CD4-positive, alpha-beta memory T cell (primary cell): ENCODE results near the gene PCDHB12. TPM values are rescaled to one million over a fixed set of nuclear protein-coding genes. Genes with fewer than 3 reads are reported as not detected.
"Not testable (repeated sequence)": the region's sequence is repeated elsewhere in the genome, so short reads cannot be mapped to it uniquely, and the experiment has no call there.

Experiments used
- CTCF ChIA-PET: fragments of 350-600 bp; sonication (Branson Sonifier 250); formaldehyde crosslinking; loops from one replicate; lab custom pipeline; 2021; ENCODE audit warnings: inconsistent platforms; ENCODE audit not compliant: partially characterized antibody; lab: Charles Lee
- POLR2A ChIA-PET: fragments of 350-600 bp; sonication (Branson Sonifier 250); formaldehyde crosslinking; loops from one replicate; lab custom pipeline; 2021; ENCODE audit not compliant: partially characterized antibody; lab: Charles Lee
- DNase-seq, 5 donors: peaks; one replicate each; pipeline versions ENCODE4 v3.0.0 to v3.0.0-alpha.2; 2020 to 2022; ENCODE audit warnings: mixed read lengths in 1 of 5
- H3K27ac ChIP-seq: one replicate; pipeline ENCODE4 v1.7.0; 2013; ENCODE audit warnings: low read depth, low read length
- H3K27me3 ChIP-seq: 2 replicates; pipeline ENCODE4 v1.7.0; 2013; ENCODE audit warnings: mild to moderate bottlenecking, low read length, moderate library complexity; ENCODE audit not compliant: insufficient read depth
- H3K36me3 ChIP-seq: 2 replicates; pipeline ENCODE4 v1.7.0; 2013; ENCODE audit warnings: mild to moderate bottlenecking, low read length, moderate library complexity; ENCODE audit not compliant: insufficient read depth
- H3K4me1 ChIP-seq: 2 replicates; pipeline ENCODE4 v1.7.0; 2013; ENCODE audit warnings: mild to moderate bottlenecking, low read length, moderate library complexity; ENCODE audit not compliant: insufficient read depth
- H3K4me3 ChIP-seq, 2 donors: one replicate each; pipeline ENCODE4 v1.7.0; 2013; ENCODE audit warnings: low read length in 2 of 2, mild to moderate bottlenecking in 1 of 2
- H3K9me3 ChIP-seq, 2 donors: one replicate each; pipeline ENCODE4 v1.7.0; 2013; ENCODE audit warnings: low read length in 2 of 2, control low read depth in 1 of 2; ENCODE audit not compliant: control insufficient read depth in 1 of 2
- H3K27ac Mint-ChIP-seq, 7 donors: one replicate each; pipeline ENCODE4 v1.8.0; 2020 to 2021; ENCODE audit warnings: mixed read lengths in 7 of 7, mild to moderate bottlenecking in 6 of 7, inconsistent platforms in 3 of 7, moderate library complexity in 3 of 7
- H3K27me3 Mint-ChIP-seq, 2 donors: one replicate each; pipeline ENCODE4 v1.8.0; 2020 to 2021; ENCODE audit warnings: mixed read lengths in 2 of 2
- H3K36me3 Mint-ChIP-seq, 2 donors: one replicate each; pipeline ENCODE4 v1.8.0; 2020 to 2021; ENCODE audit warnings: mixed read lengths in 2 of 2, inconsistent platforms in 1 of 2, mild to moderate bottlenecking in 1 of 2
- H3K4me1 Mint-ChIP-seq, 4 donors: one replicate each; pipeline ENCODE4 v1.8.0; 2020 to 2021; ENCODE audit warnings: mixed read lengths in 4 of 4, mild to moderate bottlenecking in 1 of 4
- H3K4me3 Mint-ChIP-seq, 8 donors: one replicate each; pipeline ENCODE4 v1.8.0; 2020 to 2021; ENCODE audit warnings: mixed read lengths in 8 of 8, mild to moderate bottlenecking in 7 of 8, moderate library complexity in 6 of 8, inconsistent platforms in 3 of 8
- H3K9me3 Mint-ChIP-seq, 8 donors: one replicate each; pipeline ENCODE4 v1.8.0; 2020 to 2021; ENCODE audit warnings: mixed read lengths in 8 of 8, mild to moderate bottlenecking in 5 of 8, inconsistent platforms in 3 of 8, moderate library complexity in 1 of 8
- intact Hi-C: fragments of 100-400 bp; cut with micrococcal nuclease; formaldehyde crosslinking; loops from one replicate; pipeline ENCODE4 v1.15.1; 2023
- polyA plus RNA-seq, 2 donors: library from polyadenylated mRNA; unstranded; fragments of 300-500 nt; fragmentation: Illumina TruSeq; gene quantifications; one replicate each; pipeline ENCODE4 v1.2.3, GENCODE V29; 2021
- total RNA-seq, 2 experiments: library from RNA; stranded (reverse); gene quantifications; one replicate each; pipeline ENCODE4 v1.2.3, GENCODE V29; 2021

Gene PCDHB12
- total and polyA plus RNA-seq, 4 experiments from 2014 or later: not detected

GRCh38 chr5:141192110-141192725, 16.3 kb upstream of the PCDHB12 start, which contains the start of gene PCDHB10:
PCDHB10 (plus strand) TSS chr5:141192353; CDS start chr5:141192553, 200 bp downstream.
- Histone ChIP-seq H3K27me3 (no peaks in the 10 kb centered on the region), H3K9me3 (no peaks in the 10 kb centered on the region), H3K36me3 (no peaks in the 10 kb centered on the region), H3K4me3 (no peak within 1 kb of the TSS), H3K27ac (no peak within 1 kb of the TSS), H3K4me1 (no peaks in the 10 kb centered on the region)
- H3K9me3 Mint-ChIP-seq: peaks cover 4 to 61% (median 47%) of the 10 kb centered on the region in 8 donors
- peak within 1 kb of the TSS in 3 of 8 donors; percentile 18 to 55 (median 44) for H3K4me3 Mint-ChIP-seq
- intact Hi-C loops: no loop called here
- no peak within 1 kb of the TSS for H3K27ac Mint-ChIP-seq
- H3K4me1 Mint-ChIP-seq: peaks cover 0 to 12% (median 3%) of the 10 kb centered on the region in 4 donors
- H3K36me3 Mint-ChIP-seq: peaks cover 3 to 5% of the 10 kb centered on the region in 2 donors
- ChIA-PET CTCF (no interaction called here), POLR2A (no interaction called here)
- DNase-seq: peak in 1 of 5 donors; percentile 44
- H3K27me3 Mint-ChIP-seq: peaks cover 22% of the 10 kb centered on the region in 2 donors

DNA sequence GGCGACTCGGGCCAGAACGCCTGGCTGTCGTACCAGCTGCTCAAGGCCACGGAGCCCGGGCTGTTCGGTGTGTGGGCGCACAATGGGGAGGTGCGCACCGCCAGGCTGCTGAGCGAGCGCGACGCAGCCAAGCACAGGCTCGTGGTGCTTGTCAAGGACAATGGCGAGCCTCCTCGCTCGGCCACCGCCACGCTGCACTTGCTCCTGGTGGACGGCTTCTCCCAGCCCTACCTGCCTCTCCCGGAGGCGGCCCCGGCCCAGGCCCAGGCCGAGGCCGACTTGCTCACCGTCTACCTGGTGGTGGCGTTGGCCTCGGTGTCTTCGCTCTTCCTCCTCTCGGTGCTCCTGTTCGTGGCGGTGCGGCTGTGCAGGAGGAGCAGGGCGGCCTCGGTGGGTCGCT, 14.2 kb upstream of the PCDHB12 start:
- intact Hi-C loops, H3K4me3 ChIP-seq, POLR2A ChIA-PET, H3K36me3 ChIP-seq, H3K36me3 Mint-ChIP-seq, H3K9me3 ChIP-seq, H3K27ac ChIP-seq, H3K27me3 ChIP-seq, H3K4me1 ChIP-seq, H3K4me1 Mint-ChIP-seq, H3K4me3 Mint-ChIP-seq, CTCF ChIA-PET, DNase-seq: not testable (repeated sequence)
- peak overlapping the region in 1 of 7 donors; percentile 35 for H3K27ac Mint-ChIP-seq
- peaks cover 21 to 29% of the 10 kb centered on the region in 2 donors for H3K27me3 Mint-ChIP-seq
- peaks cover 3 to 72% (median 60%) of the 10 kb centered on the region in 8 donors for H3K9me3 Mint-ChIP-seq

- intact Hi-C loops: no loop called here
- Mint-ChIP-seq H3K36me3 (peaks cover 3 to 4% of the 10 kb centered on the region in 2 donors), H3K27ac (no peak overlapping the region), H3K9me3 (peaks cover 7 to 80% (median 69%) of the 10 kb centered on the region in 8 donors), H3K4me3 (no peak overlapping the region), H3K27me3 (peaks cover 25 to 30% of the 10 kb centered on the region in 2 donors), H3K4me1 (peaks cover 0 to 12% (median under 1%) of the 10 kb centered on the region in 4 donors)
- ChIA-PET CTCF (interaction anchor here (1.2 kb wide), 1 partner anchor 27 kb away, joined by 3 read pairs; the partner anchor contains the start of gene PCDHB14), POLR2A (no interaction called here)
- no peak for DNase-seq
- Histone ChIP-seq H3K9me3 (no peaks in the 10 kb centered on the region), H3K27me3 (no peaks in the 10 kb centered on the region), H3K4me1 (no peaks in the 10 kb centered on the region), H3K36me3 (no peaks in the 10 kb centered on the region), H3K27ac (no peak overlapping the region), H3K4me3 (no peak overlapping the region)
These were observed 12.2 kb upstream of the PCDHB12 start for GRCh38 chr5:141196363-141196762.

DNA sequence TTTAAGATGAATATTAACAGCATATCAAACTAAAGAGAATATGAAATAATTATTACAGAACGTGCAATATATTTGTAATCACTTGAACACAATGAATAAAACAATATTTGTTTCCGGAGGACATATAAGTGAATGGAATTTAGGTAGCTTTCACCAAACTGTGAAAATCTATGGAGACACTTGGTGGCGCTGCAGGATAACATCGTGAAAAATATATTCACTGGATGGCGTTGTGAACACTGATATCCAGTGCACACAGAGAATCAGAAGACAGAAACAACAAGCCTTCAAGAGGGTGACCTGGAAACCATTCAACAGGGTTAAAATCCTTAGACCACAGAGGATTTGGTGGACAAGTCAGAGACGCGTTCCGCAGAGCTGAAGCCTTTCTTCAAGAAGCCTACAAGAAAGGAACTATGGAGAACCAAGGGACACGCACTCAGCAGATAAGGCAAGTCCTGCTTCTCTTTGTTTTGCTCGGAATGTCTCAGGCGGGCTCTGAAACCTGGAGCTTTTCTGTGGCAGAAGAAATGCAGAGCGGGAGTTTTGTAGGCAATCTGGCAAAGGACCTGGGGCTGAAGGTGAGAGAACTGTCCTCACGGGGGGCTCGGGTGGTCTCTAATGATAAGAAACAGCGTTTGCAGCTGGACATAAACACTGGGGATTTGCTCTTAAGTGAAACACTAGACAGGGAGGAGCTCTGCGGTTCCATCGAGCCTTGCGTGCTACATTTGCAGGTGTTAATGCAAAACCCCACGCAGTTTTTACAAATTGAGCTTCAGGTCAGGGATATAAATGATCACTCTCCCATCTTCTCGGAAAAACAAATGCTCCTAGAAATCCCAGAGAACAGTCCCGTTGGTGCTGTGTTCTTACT, 8.9 kb upstream of the PCDHB12 start, which contains the start of gene PCDHB11:
PCDHB11 (plus strand) TSS at position 269 of the 877 bp plus-strand sequence; CDS start at position 417, 148 bp downstream.
- no peaks in the 10 kb centered on the region for H3K36me3 ChIP-seq
- H3K27me3 ChIP-seq: no peaks in the 10 kb centered on the region
- intact Hi-C loops: no loop called here
- CTCF ChIA-PET: interaction anchor here (0.9 to 1.1 kb wide), 2 partner anchors 12 to 357 kb away, joined by 3 to 5 read pairs; partner anchors contain the start of gene PCDHB9
- DNase-seq: no peak
- Mint-ChIP-seq H3K27me3 (peaks cover 18 to 23% of the 10 kb centered on the region in 2 donors), H3K4me3 (peak within 1 kb of the TSS in 2 of 8 donors; percentile 9 to 31), H3K9me3 (peaks cover 7 to 70% (median 57%) of the 10 kb centered on the region in 8 donors), H3K27ac (no peak within 1 kb of the TSS), H3K4me1 (peaks cover 0 to 5% (median 0%) of the 10 kb centered on the region in 4 donors), H3K36me3 (peaks cover 0 to 3% of the 10 kb centered on the region in 2 donors)
- POLR2A ChIA-PET: no interaction called here
- H3K4me3 ChIP-seq: no peak within 1 kb of the TSS
- H3K27ac ChIP-seq: no peak within 1 kb of the TSS
- no peaks in the 10 kb centered on the region for H3K4me1 ChIP-seq
- H3K9me3 ChIP-seq: no peaks in the 10 kb centered on the region

- POLR2A ChIA-PET, H3K27ac Mint-ChIP-seq, H3K27me3 ChIP-seq, H3K4me3 ChIP-seq, H3K4me3 Mint-ChIP-seq, CTCF ChIA-PET, H3K4me1 Mint-ChIP-seq, H3K36me3 Mint-ChIP-seq, H3K9me3 ChIP-seq, H3K4me1 ChIP-seq, DNase-seq, intact Hi-C loops, H3K36me3 ChIP-seq, H3K27ac ChIP-seq: not testable (repeated sequence)
- H3K27me3 Mint-ChIP-seq: peaks cover 19 to 23% of the 10 kb centered on the region in 2 donors
- H3K9me3 Mint-ChIP-seq: peaks cover 7 to 58% (median 50%) of the 10 kb centered on the region in 8 donors
These were observed 7.4 kb upstream of the PCDHB12 start for GRCh38 chr5:141201126-141201525.

DNA sequence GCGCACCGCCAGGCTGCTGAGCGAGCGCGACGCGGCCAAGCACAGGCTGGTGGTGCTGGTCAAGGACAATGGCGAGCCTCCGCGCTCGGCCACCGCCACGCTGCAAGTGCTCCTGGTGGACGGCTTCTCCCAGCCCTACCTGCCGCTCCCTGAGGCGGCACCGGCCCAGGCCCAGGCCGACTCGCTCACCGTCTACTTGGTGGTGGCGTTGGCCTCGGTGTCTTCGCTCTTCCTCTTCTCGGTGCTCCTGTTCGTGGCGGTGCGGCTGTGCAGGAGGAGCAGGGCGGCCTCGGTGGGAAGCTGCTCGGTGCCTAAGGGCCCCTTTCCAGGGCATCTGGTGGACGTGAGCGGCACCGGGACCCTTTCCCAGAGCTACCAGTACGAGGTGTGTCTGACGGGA, 6.9 kb upstream of the PCDHB12 start:
- H3K27me3 Mint-ChIP-seq: peaks cover 23 to 27% of the 10 kb centered on the region in 2 donors
- H3K9me3 Mint-ChIP-seq: peaks cover 7 to 52% (median 45%) of the 10 kb centered on the region in 8 donors
- H3K27ac ChIP-seq, intact Hi-C loops, DNase-seq, H3K4me3 Mint-ChIP-seq, CTCF ChIA-PET, H3K27me3 ChIP-seq, H3K9me3 ChIP-seq, H3K4me3 ChIP-seq, H3K4me1 ChIP-seq, H3K36me3 ChIP-seq, H3K36me3 Mint-ChIP-seq, POLR2A ChIA-PET, H3K4me1 Mint-ChIP-seq, H3K27ac Mint-ChIP-seq: not testable (repeated sequence)

DNA sequence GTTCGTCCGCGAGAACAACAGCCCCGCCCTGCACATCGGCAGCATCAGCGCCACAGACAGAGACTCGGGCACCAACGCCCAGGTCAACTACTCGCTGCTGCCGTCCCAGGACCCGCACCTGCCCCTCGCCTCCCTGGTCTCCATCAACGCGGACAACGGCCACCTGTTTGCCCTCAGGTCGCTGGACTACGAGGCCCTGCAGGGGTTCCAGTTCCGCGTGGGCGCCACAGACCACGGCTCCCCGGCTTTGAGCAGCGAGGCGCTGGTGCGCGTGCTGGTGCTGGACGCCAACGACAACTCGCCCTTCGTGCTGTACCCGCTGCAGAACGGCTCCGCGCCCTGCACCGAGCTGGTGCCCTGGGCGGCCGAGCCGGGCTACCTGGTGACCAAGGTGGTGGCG, 1.8 kb downstream of the PCDHB12 start:
- DNase-seq, H3K36me3 Mint-ChIP-seq, CTCF ChIA-PET, H3K4me1 Mint-ChIP-seq, H3K9me3 ChIP-seq, H3K4me3 Mint-ChIP-seq, H3K27ac ChIP-seq, POLR2A ChIA-PET, H3K27ac Mint-ChIP-seq, H3K4me3 ChIP-seq, H3K4me1 ChIP-seq, H3K36me3 ChIP-seq, intact Hi-C loops: not testable (repeated sequence)
- peaks cover 14% of the 10 kb centered on the region for H3K27me3 ChIP-seq
- Mint-ChIP-seq H3K9me3 (peaks cover 0 to 33% (median 25%) of the 10 kb centered on the region in 8 donors), H3K27me3 (peaks cover 39 to 46% of the 10 kb centered on the region in 2 donors)
